D721Med (cell line): ENCODE measurements around the gene ITGB3BP.
"Not testable (repeated sequence)": the region's sequence is repeated elsewhere in the genome, so short reads cannot be mapped to it uniquely, and the experiment has no call there.

Source experiments
- DNase-seq: peaks from one replicate; pipeline ENCODE4 v3.0.0; 2011; ENCODE audit warnings: low spot score; ENCODE audit not compliant: insufficient read length
- FAIRE-seq: peaks from 2 replicates; lab custom pipeline; 2011; peaks lifted over from hg19 to GRCh38; lab: Jason Lieb, UNC
- TF ChIP-seq, protein P1 (sequence below): IDR thresholded peaks from 2 replicates; pipeline ENCODE4 v1.5.1; 2012; ENCODE audit warnings: mild to moderate bottlenecking, control low read depth; ENCODE audit not compliant: insufficient read depth; ENCODE audit errors: missing control alignments

ITGB3BP gene, protein sequence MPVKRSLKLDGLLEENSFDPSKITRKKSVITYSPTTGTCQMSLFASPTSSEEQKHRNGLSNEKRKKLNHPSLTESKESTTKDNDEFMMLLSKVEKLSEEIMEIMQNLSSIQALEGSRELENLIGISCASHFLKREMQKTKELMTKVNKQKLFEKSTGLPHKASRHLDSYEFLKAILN

DNA sequence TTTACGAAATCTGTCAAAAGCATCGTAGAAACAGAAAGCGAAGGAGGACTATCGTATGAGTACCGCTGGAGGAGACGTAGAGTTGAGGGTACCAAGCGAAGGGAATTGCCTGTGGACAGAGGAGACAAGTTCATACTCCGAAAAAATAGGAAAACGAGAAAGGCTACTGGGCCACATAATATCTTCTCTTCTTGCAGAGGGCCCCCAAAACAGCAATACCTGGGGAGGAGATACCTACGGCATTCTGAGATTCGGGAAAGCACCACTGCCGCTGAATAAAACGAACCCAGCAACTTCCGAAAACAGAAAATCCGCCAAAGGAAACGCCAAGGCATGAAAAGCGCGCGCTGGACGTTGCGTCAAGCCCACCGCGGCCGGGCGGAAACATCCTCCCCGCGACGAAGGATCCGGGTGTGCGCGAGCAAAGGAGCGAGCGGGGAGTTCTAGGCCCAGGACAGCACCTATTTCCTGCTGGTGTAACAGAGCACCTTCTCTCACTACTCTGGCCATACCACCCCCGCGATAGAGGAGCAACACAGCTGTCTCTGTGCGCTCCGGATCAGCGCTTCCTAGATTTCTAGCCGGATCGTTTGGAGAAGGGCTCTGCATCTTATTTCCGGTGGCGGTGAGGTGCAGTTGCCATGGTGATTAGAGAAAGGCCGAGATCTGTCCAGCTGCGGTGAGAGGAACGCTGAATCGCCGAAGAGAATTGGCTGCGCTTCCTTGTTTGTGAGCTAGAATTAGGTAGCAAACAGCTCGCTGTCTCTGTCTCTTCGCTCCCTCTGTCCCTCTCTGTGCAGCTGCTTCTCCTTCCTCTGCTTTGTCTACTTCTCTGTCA, at the start of gene ITGB3BP, which contains the start of gene EFCAB7:
Gene ITGB3BP (minus strand): TSS at position 335 of the 838 bp plus-strand sequence. CDS start 92 bp downstream, at position 243.
Gene EFCAB7 (plus strand): TSS at position 635 of the 838 bp plus-strand sequence. CDS start 2,048 bp downstream, outside the sequence.
- DNase-seq (peak; percentile 26), FAIRE-seq (no peak)
- TF ChIP-seq, protein P1, sequence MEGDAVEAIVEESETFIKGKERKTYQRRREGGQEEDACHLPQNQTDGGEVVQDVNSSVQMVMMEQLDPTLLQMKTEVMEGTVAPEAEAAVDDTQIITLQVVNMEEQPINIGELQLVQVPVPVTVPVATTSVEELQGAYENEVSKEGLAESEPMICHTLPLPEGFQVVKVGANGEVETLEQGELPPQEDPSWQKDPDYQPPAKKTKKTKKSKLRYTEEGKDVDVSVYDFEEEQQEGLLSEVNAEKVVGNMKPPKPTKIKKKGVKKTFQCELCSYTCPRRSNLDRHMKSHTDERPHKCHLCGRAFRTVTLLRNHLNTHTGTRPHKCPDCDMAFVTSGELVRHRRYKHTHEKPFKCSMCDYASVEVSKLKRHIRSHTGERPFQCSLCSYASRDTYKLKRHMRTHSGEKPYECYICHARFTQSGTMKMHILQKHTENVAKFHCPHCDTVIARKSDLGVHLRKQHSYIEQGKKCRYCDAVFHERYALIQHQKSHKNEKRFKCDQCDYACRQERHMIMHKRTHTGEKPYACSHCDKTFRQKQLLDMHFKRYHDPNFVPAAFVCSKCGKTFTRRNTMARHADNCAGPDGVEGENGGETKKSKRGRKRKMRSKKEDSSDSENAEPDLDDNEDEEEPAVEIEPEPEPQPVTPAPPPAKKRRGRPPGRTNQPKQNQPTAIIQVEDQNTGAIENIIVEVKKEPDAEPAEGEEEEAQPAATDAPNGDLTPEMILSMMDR = no peak

DNA sequence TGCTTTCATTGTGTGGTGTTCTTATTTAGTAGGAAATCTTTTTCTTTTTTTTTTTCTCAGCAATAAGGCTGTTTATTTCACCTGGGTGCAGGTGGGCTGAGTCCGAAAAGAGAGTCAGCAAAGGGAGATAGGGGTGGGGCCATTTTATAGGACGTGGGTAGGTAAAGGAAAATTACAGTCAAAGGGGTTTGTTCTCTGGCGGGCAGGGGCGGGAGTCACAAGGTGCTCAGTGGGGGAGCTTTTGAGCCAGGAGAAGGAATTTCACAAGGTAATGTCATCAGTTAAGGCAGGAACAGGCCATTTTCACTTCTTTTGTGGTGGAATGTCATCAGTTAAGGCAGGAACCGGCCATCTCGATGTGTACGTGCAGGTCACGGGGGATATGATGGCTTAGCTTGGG, 49.7 kb upstream of the ITGB3BP start:
- FAIRE-seq, DNase-seq: not testable (repeated sequence)

DNA sequence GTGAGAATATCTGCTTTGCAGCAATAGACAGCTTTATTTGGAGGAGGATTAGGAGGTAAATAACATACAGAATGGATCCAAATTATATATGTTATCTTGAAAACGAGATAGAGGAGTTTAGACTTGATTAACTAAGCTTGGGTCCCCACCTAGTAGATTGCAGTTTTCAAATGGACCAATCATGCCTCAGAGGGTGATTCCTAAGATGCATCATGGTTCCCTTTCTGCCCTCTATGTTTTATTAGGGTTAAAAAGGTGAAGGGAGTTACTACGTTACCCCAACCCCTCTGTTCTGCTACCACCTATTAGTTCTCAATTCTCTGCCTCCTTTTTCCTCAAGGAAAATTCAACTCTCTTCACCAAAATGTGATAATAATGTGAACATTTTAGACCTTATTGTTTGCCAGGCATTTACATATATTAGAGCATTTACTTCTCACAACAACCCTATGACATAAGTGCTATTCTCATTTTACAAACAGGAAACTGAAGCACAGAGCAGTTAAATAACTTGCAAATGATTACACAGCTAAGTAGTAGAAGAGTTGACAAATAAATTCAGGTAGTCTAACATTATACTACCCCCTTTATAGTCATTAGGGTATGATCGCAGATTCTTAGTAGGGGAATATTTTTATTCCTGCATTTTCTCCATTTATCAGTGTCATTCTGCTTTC, 46.8 kb upstream of the ITGB3BP start:
- DNase-seq = no peak
- FAIRE-seq = no peak
- TF ChIP-seq, protein P1 = no peak

DNA sequence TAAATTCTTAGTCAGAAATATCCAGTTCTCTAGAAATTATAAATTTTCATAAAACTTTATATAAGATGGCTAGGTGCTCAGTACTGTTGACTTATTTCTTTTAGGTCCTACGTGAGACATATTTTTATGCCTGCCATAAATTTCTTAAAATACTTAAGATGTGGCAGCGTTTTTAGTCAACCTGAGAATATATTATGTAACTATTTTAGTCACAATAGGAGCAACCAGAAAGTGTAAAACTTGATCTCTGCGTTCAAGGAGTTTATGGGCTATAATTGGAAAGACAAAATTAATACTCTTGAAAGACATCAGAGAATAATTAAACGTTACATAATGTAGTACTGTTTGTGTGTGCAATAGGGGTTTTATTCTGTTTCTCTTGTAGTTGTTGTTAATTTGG, 46.0 kb upstream of the ITGB3BP start:
- TF ChIP-seq, protein P1 = no peak
- FAIRE-seq (no peak), DNase-seq (no peak)

DNA sequence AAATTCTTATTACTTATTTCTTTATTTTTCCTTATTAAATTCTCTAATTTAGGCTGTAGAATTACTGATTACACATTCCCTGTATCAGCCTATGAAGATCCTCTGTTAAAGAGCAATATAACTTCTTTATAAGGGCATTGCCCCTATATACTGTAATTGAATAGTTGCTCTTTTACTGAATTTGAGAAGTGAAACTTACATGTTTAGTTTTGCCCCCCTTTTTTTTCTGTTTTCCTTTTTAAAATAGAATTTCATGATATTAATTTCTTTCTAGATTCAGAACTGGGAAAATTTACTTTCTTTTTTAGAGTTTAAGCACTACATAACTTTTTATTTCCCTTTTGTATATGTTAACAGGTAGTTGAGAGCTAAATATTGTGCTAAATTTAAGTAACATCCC, 40.7 kb upstream of the ITGB3BP start:
- DNase-seq = no peak
- TF ChIP-seq, protein P1 = no peak
- no peak for FAIRE-seq

DNA sequence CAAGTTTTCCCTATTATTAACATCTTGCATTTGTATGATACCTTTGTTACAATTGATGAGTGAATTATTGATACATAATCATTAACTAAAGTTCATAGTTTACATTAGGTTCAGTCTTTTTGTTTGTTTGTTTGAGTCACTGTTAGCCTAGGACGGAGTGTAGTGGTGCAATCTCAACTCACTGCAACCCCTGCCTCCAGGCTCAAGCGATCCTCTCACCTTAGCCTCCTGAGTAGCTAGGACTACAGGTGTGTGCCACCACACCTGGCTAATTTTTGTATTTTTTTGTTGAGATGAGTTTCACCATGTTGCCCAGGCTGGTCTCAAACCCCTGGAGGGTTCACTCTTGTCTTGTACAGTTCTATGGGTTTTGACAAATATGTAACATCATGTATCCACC, 36.3 kb upstream of the ITGB3BP start:
- no peak for FAIRE-seq
- TF ChIP-seq, protein P1 = no peak

DNA sequence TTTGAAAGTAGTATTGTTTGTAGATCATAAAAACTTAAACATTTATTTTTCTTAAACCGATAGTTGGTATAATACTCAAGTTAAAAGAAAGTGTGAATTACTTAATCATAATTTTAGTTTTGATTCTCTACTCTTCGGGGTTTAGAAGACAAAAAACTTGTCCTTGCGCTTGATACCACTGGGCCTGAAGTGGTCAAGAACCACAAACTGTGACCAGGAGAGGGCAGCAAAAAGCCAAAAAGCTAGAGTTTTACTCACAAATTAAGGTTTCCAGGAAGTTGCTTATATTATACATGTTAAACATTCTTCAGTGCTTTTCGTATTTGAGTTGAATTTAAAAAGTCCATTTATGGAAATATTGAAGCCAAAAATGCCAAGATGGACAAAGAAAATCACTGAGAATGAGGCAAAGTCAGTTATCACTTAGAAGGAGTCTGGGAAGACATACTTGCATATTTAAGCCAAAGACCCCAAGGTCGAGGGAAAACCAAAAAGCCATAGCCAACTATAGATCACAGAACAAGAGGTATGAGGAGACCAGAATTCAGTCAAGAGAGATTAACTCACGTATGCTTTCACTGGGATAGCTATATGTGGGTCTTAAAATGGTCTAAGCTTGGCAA, 34.5 kb upstream of the ITGB3BP start:
- DNase-seq (no peak), FAIRE-seq (no peak)

More for the DNA sequence above, 36.3 kb upstream of the ITGB3BP start:
- DNase-seq = no peak

More for the DNA sequence above, 34.5 kb upstream of the ITGB3BP start:
- TF ChIP-seq, protein P1 = peak; percentile 44
